Stimulated activated CD4-positive, alpha-beta T cell treated with anti-CD3 and anti-CD28 coated beads, Interleukin-15, amount 100 ng/mL, for 24 hours (primary cell): ENCODE results near the gene CASZ1.

Source experiments
- DNase-seq: peaks from one replicate; pipeline ENCODE4 v3.0.0-alpha.2; 2020

Gene CASZ1

GRCh38 chr1:10820422-10820821 lies 24.0 kb upstream of the CASZ1 start:
- DNase-seq = no peak

DNA sequence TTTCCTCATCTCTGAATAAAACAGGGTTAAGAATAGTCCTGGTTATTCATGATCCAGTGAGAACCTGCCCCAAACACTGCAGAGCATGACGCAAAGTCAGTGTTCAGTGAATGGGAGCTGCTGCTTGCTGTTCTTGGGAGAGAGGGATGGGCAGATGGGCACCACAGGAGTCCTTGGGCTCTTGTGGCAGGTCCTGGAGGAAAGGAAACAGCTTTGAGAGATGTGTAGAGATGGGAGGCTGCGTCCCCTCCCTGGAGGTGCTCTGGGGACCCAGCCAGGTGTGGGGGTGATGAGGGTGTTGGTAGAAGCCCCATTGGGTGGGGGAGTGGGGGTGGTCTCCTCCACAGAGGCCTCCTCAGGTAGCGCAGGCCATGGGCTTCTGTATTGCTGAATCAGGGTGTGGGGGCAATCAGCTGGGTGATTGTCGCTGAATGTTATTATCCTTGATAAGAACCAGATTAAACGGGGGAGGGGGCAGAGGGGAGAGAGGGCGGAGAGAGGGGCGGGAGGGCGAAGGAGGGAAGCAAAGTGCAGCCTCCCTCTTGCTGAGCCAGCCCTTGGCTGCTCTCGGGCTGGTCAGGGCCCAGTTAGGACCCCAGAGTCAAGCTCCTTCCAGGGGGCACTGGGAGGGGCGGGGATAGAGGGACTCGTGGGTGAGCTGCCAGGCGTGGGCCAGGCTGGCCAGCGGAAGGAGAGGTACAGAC lies 22.9 kb upstream of the CASZ1 start:
- DNase-seq = no peak

DNA sequence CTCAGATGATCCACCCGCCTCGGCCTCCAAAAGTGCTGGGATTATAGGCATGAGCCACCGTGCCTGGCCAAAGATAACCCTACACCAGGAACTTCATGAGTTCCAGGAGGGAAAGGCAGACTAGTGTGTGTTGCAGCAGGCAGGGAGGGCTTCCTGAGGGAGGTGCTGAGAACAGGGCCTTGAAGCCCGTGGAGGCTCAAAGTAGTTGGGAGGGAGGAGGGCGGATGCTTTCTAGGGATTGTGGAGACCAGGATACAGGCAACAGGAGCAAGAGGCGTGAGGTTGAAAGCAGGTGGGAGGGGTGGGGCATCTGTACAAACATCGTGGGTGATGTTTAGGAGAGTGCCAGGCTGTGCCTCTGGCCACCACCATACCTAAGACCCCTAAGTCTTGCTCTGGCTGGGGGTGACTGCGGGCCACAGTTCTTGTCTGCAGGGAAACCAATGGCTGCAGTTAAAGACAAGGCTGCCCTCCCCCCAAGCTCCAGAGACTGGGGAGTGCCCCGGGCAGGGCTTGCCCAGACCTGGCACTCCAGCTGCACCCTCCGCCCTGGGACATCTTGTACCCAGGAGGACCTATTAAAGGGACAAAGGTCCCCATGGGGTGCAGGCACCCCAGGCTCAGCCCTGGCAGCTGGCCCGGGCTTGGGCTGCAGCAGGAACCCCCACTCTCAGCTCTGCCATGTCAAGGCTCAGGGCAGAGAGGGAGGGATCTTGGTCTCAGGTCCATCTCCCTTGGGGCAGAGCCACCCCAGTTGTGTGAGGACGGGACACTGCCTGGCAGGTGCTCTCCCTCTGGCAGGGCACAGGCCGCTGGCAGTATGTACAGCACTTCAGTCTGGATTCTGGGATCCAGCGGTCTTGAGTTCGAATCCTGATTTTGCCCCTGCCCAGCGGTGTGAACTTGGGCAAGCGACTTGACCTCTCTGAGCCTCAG lies 22.1 kb upstream of the CASZ1 start:
- no peak for DNase-seq

DNA sequence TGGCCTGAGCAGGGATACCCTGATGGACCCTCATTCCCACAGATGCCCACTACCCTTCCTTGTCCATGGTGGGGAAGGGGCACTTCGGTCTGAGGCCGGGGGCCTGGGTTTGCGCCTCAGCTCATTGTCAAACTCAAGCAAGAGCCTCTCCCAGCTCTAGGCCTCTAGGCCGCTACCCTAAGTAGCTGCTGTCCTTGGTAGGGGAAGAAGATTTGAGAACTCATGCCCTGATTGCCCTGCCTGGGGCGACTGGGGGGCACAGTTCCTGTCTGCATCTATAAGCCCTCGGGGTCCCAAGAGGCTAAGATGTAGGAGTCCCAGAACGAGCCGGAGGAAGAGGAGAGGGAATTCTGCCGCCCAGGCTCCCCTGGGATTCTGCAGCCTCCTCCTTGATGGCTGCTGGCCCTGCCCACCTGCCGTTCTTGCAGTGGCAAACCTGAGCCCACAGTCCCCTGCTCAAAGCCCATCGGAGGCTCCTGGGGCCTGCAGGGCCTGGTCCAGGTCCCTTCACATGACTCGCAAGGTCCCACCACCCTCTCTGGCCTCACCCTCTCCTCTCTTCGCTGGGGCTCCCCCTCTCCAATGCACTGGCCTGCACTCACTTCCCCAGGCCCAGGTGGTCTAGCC lies 20.4 kb upstream of the CASZ1 start:
- no peak for DNase-seq

DNA sequence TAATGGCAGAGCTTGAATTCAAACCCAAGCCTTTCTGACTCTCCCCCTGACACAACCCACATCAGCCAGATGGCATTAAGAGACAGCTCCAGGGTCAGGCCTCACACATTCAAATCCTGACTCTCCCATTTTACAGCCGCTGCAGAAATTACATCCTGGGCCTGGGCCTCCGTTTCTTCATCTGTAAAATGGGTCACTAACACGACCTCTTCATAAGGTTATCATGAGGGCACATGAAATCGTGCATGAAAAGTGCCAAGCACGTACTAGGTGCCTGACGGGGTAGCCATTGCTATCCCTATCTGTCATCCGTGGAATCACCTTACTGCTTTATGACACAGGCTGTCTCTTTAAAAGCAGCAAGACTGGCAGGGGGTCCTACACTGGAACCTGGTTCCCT lies 19.8 kb upstream of the CASZ1 start:
- DNase-seq = no peak

GRCh38 chr1:10815858-10816195 lies 19.4 kb upstream of the CASZ1 start:
- DNase-seq = no peak

DNA sequence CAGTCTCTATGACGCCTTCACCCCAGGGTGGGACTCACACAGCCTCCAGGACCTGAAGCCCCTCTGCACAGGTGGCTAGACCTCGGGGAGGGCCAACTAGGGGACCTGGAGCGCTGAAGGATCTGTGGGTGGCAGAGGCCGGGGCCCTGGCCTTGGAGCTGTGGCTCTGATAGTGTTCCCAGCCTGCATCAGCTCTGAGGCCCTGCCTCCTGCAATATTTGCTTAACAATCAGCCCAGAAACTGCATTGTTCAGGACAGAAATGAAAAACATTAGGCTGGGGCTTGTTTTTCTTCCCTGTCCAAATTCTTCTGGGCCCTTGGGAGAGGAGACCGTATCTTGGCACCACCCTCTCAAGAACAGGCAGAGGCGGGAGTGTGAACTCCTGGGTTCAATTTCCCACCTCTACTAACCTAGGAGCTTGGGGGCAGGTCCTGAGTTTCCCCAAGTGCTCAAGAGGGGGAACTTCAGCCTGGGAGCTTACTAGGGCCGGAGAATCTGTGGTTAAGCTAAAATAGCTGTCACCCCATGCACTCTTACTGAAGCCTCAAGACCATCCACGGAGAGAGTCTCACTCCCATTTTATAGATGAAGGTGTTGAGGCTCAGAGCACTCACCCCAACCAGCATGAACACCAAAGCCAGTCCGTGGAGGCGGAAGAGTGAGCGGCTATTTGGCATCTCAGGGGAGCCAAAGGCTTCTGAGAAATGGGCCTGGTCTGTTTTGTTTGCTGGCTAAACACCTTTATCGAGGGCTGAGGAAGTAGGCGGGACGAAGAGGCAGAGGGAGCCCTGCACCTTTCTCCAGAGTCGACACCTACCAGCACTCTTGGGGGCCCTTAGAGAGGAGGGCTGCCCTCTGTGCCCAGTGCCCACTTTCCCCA lies 18.8 kb upstream of the CASZ1 start:
- DNase-seq = no peak

DNA sequence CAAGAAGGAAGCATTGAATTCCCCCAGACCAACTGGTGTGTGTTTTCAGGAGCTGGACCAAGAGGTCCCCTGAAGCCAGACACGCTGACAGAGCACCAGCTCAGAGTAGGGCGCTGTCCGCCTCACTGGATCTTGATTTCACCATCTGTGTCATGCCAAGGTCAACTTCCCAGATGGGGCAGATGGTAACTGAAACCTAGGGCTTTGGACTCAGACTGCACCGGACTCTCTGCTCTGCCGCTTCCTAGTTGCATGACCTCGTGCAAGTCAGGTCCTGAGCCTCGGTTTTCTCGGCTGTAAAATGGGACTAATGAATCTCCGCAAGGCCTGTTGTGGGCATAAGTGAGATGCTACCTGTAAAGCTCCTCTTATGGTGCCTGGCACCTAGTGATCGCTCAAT lies 17.9 kb upstream of the CASZ1 start:
- no peak for DNase-seq

DNA sequence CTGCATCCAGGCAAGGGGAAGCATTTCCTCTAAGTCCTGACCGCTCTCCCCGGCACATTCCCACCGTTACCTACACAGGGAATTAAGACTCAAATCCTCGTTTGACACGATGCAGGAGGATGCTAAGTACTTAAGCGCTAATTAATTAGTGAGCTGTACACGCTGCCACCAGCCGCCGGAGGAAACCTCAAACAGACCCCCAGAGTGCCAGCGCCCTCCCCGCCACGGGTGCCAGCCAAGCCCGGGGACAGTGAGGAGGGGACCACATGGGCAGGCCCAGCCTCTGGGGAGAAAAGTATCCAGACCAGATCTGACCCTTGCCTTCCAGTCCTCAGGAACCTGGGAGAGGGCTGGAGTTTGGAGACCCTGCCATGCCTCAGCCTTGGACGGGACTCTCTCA lies 17.4 kb upstream of the CASZ1 start:
- no peak for DNase-seq

DNA sequence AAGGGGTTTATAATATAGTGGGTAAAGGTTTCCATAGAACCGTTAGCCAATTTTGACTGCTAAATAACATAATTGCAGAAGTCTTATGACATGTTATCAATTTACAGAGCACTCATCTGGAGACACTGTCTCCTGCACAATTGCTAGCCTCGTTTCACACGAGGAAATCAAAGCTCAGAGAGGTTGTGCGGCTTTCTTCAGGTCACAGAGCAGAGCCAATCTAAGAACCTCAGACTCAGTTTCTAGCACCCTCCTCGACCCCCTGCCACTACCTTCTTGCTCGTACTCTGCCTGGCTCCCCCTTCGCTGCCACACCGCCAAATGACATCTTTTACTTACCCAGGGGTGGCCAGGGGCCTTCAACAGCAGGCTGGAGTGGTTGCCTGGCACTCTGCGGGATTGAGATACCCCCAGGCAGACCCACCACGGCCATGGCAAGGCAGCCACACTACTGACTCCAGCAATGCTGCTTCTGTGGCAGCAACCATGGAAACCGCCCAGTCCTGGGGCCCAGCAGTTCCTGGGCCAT lies 16.0 kb upstream of the CASZ1 start:
- no peak for DNase-seq

GRCh38 chr1:10808441-10808840 lies 12.0 kb upstream of the CASZ1 start:
- no peak for DNase-seq

GRCh38 chr1:10806966-10807365 lies 10.5 kb upstream of the CASZ1 start:
- DNase-seq = no peak

- peak; percentile 28 for DNase-seq
Measured at GRCh38 chr1:10803971-10804820, 7.8 kb upstream of the CASZ1 start.

GRCh38 chr1:10802944-10803715 lies 6.7 kb upstream of the CASZ1 start:
- no peak for DNase-seq

DNA sequence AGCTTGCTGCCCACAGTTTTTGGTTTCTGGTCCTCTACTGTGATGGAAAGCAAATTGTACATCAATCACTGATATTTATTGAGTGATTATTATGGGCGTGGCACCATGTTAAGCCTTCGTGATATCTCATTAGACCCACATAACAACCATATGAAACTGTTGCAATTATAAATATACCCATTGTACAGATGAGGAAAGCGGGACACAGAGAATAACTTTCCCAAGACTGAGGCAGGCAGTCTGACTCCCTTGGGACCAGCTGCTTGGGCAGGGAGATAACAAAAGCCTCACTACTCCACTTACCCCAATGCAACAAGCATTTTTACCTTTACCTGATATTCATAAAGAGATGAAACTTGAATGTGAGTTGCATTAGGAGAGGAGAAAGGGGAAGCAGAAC lies 4.3 kb upstream of the CASZ1 start:
- DNase-seq = no peak

- no peak for DNase-seq
Measured at GRCh38 chr1:10799726-10800125, 3.3 kb upstream of the CASZ1 start.

DNA sequence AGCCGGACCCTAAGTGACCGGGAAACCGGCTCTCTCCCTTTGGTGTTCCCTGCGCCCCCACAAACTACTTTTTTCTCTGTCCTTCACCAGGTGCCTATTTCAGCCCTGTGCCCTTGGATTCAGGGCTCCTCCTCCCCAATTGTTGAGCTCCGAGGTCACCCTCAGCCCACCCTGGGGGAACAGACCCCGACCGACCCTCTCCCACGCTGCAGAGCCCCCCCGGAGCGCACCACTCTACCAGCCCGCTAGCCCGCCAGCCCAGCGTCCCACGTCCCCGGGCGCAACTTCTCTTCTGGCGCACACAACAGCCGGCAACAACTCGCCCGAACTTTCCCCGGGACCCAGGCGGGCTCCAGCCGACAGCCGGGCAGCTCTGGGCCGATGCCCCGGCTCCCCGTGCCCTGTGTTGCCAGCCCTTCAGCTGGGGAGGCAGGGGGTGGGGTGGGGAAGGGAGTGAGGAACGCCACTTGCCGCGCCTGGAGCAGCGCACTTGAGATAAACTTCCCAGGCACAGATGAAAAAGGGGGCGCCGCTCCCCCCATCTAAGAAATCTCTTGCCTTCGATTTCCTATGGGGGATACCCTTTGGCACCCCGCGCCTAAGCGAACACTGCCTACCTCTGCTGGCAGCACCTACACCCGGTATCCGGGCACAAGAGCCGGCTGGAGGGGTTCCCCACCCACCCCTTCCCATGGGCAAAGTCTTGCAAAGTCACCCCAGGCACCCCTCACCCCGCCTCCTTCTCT lies 997 bp downstream of the CASZ1 start:
- DNase-seq = no peak

DNA sequence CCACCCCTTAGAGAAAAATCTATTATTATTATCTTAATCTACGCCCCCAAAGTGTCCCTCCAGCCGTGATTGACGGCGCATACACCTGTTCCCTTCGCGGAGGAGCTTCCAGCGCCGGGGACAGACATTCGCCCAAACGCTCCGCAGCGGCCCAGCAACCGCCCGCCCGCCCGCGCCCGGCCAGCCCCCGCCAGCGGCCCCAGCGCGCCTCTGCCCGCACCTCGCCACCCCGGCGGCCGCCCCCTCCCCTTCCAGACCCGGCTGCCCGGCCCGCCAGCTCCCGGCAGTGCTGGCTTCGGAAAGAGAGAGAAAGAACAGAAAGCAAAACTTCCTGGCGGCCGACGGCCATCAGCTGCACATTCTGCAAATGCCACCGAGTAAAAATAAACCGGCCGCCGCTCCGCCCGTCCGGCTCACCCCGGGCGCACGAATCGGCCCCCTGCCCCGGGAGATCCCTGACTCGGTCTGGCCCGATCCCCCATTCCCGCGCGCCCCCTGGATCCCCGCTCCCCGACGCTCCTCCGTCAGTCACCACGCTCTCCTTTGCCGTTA lies 1.6 kb downstream of the CASZ1 start:
- peak; percentile 17 for DNase-seq

DNA sequence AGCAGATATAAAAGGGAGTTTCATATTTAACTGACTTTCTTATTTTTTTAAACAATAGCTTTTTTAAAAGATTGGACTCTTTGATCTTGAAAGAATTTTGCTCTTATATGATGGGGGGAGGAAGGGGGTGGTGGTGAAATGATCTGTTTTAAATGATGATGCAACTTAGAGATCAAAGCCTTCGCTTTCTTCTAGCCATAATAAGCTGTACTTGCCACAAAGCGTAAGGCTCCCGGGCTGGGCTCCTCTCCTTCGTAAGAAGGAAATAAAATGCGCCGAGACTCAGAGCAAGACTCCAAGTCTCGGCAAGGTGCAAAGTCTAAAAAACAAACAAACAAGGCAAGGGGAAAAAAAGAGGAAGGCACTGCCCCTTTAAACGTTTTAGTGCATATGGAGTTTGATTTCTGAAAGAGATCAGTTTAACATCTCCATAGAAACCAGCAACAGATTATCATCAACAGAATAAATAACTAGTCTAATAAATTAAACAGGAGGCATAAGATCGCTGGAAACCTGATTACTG lies 3.3 kb downstream of the CASZ1 start:
- no peak for DNase-seq
